Stimulated activated CD8-positive, alpha-beta memory T cell treated with anti-CD3 and anti-CD28 coated beads, Interleukin-15, amount 100 ng/mL, for 4 hours (primary cell): ENCODE measurements around the gene NR2F1-AS1.
"Not testable (repeated sequence)": the region's sequence is repeated elsewhere in the genome, so short reads cannot be mapped to it uniquely, and the experiment has no call there.

ENCODE experiments used
- DNase-seq, 2 donors: peaks; one replicate each; pipeline ENCODE4 v3.0.0-alpha.2; 2020; ENCODE audit warnings: low read depth in 2 of 2

The NR2F1-AS1 gene

DNA sequence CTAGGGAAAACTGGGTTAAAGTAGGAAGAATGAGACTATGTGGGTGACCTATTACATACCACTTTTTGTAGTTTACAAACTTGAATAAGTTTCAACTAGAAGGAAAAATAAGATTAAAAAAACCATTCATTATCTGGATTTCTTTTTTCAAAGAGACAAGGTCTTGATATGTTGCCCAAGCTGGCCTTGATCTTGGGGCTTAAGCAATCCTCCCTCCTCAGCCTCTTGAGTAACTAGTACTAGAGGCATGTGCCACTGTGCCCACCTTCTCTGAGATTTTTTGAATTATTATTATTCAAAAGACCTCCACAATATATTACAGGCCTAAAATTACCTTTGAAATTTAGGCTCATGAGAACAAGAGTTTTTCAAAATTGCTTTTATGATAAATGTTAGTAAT is 63.2 kb downstream of the NR2F1-AS1 start:
- DNase-seq, result no peak

DNA sequence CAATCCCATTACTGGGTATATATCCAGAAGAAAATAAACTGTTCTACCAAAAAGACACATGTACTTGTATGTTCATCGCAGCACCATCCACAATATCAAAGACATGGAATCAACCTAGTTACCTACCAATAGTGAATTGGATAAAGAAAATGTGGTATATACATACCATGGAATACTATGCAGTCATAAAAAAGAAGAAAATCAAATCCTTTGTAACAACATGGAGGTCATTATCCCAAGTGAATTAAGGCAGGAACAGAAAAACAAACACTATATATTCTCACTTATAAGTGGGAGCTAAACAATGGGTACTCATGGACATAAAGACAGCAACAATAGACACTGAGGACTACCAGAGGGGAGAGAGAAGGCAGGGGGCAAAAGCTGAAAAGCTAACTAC is 67.7 kb downstream of the NR2F1-AS1 start:
- no peak for DNase-seq

DNA sequence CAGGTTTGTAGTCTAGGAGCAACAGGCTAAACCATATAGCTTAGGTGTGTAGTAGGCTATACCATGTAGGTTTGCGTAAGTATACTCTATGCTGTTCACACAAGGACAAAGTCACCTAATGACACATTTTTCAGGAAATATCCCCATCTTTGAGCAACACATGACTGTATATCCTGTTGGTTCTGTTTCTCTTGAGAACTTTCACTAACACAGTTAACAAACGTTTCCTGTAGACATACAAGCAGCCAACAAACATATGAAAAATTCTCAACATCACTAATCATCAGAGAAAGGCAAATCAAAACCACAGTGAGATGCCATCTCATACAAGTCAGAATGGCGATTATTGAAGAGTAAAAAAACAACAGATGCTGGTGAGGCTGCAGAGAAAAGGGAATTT is 68.2 kb downstream of the NR2F1-AS1 start:
- no peak for DNase-seq

DNA sequence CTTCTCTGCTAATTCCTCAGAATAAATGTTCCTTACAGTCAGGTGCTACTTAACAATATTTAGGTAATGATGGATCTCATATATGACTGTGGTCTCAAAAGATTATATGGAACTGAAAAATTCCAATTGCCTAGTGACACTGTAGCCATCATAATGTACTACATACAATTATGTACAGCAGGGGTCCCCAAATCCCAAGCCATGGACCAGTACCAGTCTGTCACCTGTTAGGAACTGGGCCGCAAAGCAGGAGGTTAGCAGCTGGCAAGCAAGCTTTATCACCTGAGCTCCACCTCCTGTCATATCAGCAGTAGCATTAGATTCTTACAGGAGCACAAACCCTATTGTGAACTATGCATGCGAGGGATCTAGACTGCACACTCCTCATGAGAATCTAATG is 69.6 kb downstream of the NR2F1-AS1 start:
- no peak for DNase-seq

DNA sequence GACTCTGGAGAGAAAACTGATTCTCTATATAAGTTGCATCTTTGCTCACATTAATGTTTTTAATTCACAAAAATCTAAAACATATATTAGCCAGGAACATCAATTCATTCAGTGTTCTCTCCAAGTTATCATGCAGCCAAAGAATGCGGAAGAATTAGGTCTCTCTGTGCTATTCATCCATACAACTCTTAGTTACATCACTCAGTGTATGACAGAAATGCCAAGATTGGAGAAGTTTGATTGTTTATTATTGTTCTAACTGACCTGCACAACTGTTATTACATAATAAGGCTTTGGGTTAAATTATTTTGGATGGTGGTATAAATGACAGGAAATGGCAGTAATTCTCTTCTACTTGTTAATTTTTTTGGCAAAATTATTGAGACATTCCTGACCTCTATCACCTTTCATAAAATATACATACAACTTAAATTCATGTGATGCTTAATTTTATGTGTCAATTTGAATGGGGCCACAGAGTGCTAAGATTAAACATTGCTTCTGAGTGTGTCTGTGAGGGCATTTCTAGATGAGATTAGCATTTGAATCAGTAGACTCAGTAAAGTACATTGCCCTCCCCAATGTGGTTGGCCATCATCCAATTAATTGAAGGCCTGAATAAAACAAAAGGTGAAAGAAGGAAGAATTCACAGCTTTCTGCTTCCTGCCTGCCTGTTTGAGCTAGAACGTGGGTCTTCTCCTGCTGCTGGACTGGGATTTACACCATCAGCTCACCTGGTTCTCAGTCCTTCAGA is 70.2 kb downstream of the NR2F1-AS1 start:
- no peak for DNase-seq

DNA sequence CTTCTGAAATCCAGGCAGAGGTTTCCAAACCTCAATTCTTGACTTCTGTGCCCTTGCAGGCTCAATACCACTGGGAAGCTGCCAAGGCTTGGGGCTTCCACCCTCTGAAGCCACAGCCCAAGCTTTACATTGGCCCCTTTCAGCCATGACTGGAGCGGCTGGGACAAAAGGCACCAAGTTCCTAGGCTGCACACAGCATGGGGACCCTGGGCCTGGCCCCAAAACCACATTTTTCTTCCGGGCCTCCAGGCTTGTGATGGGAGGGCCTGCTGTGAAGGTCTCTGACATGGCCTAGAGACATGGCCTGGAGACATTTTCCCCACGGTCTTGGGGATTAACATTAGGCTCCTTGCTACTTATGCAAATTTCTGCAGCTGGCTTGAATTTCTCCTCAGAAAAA is 75.5 kb downstream of the NR2F1-AS1 start:
- not testable (repeated sequence) for DNase-seq

DNA sequence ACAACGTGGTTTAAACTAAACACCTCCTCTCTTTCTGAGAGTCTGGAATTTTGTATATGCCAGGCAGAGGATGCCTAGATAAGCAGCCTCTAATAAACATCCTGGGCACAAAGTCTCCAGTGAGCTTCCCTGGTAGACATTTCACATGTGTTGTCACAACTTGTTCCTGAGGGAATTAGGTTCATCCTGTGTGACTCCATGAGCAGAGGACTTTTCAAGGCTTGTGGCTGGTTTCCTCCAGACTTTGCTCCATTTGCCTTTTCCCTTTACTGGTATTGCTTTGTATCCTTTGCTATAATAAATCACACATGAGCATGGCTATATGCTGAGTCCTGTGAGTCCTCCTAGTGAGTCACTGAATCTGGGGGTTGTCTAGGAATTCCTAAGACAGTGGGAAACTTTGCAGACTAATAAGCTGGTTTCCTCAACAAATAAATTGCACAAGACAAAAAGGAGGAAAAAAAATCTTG is 77.4 kb downstream of the NR2F1-AS1 start:
- no peak for DNase-seq

DNA sequence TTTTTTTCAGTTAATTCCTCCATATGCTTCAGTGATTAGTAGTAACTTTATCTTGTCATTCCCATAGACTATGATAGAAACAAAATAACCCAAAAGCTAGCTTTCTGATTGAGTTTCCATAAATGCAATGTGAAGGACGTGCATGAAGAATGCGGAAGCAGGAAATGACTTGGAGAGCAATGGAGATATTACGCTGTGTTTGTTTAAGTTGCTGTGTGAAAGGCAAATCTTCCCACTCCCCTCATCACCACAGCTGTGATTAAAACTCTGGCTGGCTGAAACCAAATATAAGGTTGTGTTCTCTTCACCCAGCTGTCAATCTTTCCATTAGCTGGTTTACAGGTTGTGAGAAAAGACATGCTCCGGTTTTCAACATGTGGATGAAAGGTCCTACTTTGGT is 83.9 kb downstream of the NR2F1-AS1 start:
- DNase-seq, result no peak

DNA sequence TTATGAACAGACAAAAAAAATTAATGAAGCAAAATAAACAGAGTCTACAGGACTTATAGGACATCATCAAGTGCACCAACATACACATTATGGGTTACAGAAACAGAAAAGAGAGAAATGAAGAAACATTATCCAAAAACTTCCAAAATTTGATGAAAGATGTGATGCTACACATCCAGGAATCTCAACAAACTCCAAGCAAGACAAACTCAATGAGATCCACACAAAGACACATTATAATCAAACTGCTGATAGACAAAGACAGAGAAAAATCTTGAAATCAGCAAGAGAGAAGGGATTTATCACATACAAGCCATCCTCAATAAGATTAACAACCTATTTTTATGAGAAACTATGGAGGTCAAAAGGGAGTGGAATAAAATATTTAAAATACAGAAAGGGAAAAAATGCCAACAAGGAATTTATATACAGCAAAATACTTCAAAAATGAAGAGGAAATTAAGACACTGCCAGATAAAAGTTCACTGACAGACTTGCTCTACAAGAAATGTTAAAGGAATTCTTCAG is 101.0 kb downstream of the NR2F1-AS1 start:
- DNase-seq, result no peak

DNA sequence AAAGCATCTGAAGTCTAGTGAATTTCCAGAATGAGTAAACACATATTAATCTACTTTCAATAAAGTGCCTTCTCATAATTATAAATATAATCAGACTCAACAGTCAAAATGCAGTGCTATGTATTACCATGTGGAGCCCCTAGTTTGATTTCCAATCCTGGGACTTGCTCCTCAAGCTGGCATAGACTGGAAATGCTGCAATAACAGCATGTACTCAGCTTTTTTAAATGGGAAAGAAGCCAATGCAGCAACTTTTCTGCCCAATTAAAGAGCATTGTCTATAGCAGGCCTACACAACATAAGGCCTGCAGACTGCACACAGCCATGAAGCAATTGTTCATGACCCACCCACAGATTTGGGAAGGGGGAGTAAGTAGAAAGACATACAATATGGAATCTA is 103.2 kb downstream of the NR2F1-AS1 start:
- no peak for DNase-seq

DNA sequence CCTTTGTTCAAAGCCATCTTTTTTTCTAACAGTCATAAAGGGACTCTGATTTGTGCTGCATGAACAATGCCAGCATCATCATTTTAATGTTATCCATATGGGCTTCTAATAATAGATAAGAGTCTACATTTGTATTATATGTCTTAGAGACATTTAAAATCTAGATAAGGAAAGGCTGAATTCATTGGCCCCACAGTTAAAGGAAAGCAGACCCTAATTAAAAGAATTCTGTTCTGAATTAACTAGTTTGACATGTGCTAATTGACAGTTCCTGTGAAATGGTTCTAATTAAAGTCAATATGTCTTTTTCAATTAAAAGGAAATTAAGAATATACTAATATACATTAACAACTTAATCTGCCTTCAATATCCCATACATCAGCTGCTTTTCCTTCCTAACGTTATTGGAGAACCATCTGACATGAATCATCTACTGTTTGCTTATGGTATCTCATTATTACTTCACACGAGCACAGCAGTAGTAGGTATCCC is 104.7 kb downstream of the NR2F1-AS1 start:
- no peak for DNase-seq

DNA sequence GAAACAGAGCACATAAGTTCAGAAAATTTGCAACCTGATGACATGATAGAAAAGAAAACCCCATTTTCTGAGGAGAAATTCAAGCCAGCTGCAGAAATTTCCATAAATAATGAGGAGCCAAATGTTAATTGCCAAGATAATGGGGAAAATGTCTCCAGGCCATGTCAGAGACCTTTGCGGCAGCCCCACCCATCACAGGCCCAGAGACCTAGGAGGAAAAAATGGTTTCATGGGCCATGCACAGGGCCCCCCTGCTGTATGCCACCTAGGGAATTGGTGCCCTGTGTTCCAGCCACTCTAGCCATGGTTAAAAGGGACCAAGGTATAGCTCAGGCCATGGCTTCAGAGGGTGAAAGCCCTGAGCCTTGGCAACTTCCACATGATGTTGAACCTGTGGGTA is 118.1 kb downstream of the NR2F1-AS1 start:
- DNase-seq, result no peak

DNA sequence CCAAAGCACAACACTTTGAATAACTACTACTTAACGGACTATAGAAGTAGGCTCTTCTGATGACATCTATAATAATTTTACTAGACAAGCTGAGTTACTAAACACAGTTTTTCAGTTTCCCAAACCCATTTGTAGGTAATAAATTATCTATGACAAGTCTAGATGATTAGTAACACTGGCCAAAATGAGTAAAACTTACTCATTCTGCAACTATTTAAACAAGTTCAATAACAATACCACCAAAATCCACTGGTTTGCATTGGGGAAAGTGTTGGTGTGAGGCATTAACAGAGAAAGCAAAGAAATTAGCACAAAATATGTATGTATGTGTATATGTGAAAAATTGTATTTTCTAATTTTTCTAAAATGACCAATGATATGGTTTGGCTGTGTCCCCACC is 119.3 kb downstream of the NR2F1-AS1 start:
- DNase-seq, result no peak

DNA sequence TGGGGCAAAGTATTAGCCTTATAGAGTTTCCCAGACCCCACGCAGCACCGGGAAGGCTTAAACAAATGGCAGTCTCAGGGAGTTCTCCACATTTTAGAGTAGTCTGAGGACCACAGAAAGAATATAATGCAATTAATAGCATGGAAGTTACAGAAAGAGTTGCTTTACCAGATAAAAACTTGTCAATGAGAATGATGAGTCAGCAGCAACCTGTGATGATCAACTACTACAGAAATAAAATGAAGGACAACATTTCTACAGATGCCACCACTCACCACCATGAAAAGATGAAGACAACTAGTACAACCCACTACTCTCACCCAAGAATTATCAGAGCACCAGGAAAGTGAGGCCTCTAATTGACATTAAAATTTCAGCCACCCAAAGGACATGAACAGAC is 120.7 kb downstream of the NR2F1-AS1 start:
- no peak for DNase-seq

DNA sequence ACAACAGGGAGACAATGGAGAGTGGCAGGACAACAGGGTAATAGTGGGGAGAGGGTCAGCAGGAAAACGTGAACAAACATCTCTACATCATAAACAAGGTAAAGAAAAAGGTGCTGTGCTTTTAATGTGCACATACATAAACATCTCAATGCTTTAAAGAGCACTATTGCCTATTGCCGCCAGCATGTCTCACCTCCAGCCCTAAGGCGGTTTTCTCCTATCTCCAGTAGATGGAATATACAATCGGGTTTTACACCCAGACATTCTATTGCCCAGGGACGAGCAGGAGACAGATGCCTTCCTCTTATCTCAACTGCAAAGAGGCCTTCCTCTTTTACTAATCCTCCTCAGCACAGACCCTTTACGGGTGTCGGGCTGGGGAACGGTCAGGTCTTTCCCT is 124.2 kb downstream of the NR2F1-AS1 start:
- DNase-seq, result not testable (repeated sequence)

DNA sequence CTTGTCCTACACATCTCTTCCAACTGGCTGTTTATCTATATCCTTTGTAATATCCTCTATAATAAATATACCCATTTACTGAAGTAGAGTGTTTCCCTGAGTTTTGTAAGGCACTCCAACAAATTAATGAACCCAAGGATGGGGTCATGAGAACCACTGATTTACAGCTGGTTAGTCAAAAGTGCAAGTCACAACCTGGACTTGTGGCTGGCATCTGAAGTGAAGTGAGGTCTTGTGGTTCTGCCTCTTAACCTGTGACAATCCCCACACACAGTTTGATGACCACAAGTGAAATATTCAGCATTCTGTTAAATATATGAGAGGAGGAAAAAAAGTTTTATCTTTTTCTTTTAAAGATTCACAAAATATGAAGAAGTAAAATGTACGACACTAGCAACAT is 126.1 kb downstream of the NR2F1-AS1 start:
- no peak for DNase-seq

DNA sequence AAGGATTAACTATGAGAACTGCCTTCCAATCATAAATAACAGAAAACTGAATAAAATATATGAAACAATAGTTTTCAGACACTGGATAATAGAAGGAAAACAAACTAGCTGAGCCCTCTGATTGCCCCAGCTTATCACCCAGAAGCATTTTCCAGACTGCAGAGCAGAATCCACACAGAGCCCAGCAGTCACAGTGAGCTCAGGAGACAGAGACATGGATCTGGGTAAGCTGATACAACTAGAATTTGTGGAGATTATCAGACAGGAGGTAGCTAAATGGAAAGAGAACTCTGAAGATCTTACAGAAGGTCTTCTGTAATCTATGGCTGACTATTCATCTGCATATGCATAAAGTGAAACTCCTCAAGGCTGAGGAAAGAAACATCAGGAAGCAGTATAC is 128.8 kb downstream of the NR2F1-AS1 start:
- no peak for DNase-seq

DNA sequence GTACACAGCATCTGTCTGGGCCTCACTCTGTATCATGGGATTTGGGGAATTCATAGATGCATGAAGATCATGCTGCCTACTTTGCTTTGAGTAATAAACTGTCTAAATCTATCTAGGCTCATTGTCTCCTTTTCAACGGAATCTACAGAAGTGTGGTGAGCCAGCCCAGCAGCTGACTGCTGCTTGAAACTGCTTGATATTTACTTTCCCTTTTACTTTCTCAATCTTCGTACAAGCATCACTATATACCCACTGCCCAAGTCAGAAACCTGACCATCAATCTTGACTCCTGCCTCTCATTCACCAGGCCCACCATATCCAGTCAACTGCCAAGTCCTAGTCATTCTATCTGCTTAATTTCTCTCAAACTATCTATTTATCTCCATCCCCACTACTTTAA is 142.9 kb downstream of the NR2F1-AS1 start:
- no peak for DNase-seq

DNA sequence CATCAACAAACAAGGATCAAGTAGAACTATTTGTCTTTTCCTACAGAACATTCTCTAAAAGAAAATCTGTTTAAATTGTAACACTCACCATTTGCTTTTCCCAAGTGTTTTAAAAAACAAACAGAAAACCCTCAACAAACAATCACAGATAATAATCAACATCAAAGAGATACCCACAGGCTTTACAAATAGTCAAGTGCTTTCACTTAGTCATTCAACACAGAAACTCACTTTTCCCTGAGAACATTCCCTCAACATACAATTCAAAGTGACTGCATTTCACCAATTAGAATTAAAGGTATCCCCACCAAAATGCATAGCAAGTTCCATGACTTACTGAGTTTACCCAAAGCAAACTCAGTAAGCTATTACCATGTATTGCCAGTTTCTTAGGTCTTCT is 144.9 kb downstream of the NR2F1-AS1 start:
- DNase-seq, result no peak

DNA sequence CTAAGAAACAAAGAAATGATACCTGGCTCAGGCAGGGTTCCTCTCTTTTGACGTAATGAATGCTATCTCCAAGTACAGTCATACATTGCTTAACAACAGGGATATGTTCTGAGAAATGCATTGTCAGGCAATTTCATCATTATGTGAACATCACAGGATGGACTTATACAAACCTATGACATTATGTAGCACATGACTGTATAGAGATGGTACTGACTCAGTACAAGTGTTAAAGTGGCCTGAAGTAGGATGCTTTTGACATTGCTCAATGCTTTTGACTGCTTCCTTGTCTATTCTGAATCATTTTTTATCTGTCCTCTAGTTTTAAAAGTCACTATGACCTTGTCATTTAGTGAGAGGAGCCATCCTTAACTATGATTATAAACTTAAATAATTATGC is 147.6 kb downstream of the NR2F1-AS1 start:
- DNase-seq, result no peak

DNA sequence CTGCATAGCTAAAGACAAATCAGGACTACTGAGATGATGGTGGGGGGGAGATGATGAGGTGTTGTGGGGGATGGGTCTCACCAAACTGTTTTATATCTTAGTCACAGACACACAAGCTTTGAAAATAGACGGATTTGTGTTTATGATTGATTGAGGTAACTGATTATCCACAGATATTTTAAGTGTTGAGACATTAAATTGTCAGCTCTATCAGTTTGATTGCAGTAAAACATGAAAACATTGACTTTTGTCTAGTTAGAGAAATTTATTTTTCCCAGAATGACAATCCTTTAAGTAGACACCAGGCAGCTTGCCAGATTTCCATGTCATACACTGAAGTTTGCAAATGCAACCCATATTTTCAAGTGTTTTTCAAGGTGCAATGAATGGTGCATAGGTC is 149.8 kb downstream of the NR2F1-AS1 start:
- DNase-seq, result no peak

DNA sequence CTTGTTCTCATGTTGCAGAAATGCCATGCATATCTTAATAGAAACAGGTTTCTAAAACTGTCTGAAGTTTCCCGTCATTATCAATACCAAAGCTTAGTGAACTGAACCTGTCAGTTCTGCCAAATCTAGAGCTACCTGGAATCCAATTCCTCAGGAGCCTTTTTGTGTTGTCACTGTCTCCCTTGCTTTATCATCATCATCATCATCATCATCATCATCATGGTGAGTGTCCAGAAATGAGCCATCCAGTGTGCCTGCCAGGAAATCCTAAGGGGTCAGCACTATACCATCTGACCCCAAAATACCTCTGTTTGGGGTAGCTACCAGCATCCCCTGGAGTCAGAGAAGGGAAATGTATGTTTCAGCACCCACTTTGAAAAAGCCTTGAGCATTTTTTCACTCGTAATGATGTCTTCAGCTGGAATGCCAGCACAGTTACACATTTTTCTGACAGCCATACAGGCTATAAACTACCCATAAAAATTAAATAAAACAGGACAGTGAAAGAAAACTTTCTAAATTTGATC is 150.3 kb downstream of the NR2F1-AS1 start:
- DNase-seq, result no peak

DNA sequence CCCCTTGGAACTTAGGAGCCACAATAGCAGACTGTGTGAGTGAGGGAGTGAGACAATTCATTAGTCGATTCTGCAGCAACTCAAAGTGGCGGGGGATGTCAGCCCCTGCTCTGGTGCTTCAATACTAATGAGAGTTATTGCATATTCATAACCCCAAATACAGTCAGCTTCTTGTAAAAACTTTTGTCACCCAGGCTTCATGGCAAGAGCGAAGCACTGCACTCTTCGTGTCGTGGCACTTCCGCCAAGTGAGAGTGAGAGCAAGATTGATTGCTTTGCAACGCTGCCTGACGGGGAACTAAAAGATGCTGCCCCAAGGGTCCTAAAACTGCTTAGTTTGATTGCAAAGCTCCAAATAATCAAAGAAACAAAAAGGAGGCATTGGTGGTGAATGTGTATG is 150.9 kb downstream of the NR2F1-AS1 start:
- DNase-seq, result no peak
